ACHN (cell line): ENCODE results near the gene SCN3A.

Experiments used
- DNase-seq: peaks from one replicate; pipeline ENCODE4 v3.0.0-alpha.2; 2015
- in situ Hi-C: cut with HindIII; loops from 2 replicates; pipeline ENCODE4 v1.10.0; 2017; ENCODE audit warnings: low sequenced_read_pairs, low pct_ligation_motif_present, low pct_unique_long_range_greater_than_20kb

The SCN3A gene

DNA sequence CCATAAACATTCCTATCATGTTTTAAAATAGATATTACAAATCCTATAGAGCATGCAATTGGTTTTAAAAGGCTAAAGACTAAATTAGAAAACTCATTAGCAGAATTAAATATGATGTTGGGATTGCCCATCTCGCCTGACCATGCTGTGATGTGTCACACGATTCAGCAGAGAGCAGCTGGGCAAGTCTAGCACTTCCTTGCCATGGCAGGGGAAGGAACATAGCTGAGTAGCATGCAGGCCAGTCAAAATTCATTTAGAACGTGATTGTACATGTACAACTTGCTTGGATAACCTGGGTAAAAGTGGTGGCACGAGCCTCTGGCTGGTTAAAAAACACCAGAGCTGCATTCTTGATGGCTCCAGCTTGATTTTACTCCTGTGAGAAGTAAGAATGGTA lies 81.3 kb downstream of the SCN3A start:
- in situ Hi-C loops, result no loop called here
- DNase-seq, result peak; percentile 36

GRCh38 chr2:165120740-165121467 lies 82.9 kb downstream of the SCN3A start:
- in situ Hi-C loops, result no loop called here
- DNase-seq, result peak; percentile 16

GRCh38 chr2:165115258-165115657 lies 88.6 kb downstream of the SCN3A start:
- in situ Hi-C loops, result no loop called here
- DNase-seq, result no peak

- DNase-seq, result peak; percentile 75
- in situ Hi-C loops, result no loop called here
Measured at GRCh38 chr2:165114346-165114939, 89.4 kb downstream of the SCN3A start.

GRCh38 chr2:165113414-165113813 lies 90.4 kb downstream of the SCN3A start:
- DNase-seq, result no peak
- in situ Hi-C loops, result no loop called here

DNA sequence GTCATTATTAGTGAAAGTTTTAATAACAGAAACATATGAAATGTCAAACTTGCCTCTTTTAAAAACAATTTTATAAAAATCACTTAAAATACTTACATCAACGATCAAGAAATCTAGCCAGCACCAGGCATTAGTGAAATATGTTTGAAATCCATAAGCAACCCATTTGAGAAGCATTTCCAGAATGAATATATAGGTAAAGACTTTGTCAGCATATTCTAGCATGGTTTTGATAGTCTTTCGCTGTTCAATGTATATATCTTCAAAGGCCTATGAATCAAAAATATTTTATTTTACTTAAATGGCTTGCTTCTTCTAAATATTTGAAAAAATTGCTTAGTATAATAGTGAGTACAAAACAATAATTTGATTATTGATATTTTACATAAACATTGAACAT lies 91.1 kb downstream of the SCN3A start:
- in situ Hi-C loops, result no loop called here

DNA sequence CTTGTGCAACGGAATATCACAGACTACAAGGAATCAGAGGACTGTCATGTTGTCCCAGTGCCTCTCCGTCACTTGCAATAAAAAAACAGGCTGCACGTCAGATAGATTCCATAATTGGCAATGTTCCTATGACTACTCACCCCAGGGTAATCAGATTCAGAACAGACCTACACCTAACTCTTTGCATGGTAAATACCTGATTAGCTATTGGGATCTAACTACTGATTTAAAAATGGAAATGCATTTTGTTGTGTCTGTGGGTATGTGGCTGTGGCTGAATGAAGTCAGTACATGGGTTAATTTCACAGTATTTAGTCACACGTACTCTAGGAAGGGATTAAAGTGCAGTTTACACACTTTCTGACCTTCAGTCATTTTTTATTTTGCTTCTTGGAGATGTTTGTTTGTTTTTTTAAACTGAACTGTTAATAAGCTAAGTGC lies 91.7 kb downstream of the SCN3A start:
- in situ Hi-C loops, result no loop called here
- DNase-seq, result no peak

More for the DNA sequence above, 91.1 kb downstream of the SCN3A start:
- DNase-seq, result no peak

DNA sequence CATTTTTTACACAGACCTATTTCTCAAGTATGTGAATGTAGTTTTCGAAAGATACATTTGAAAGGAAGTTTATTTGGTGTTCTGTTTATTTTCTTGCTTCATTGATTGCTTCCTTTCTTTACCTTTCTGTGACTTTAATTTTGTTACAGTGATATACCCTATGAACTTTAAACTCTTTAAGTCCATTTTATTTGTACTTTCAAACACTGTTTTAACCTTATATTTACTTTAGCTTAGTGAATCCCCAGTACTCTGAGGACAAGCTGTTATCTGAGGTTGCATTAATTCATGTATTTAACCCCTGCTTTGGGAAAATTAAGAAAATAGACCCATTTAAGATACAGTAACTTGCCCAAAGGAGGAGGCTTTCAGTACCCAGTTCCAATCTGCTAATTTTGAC lies 93.5 kb downstream of the SCN3A start:
- in situ Hi-C loops, result no loop called here

DNA sequence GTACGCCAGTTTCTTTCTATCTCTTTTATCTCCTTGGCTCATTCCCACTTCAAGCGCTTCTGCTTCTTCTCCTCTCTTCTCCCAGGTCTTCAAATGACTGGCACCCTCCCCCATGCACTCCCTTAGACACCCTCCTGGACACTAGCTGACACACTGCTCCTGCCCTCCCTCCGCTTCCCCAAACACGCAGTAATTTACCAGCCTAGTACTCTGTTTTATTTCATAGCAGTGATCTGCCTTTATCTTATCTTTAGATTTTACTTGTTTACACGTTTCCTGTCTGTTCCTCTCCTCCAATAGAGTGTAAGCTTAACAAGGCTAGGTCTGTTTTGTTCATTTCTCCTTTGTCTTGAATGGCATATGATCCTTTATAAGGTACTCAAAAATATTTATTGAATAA lies 93.9 kb downstream of the SCN3A start:
- DNase-seq, result no peak
- in situ Hi-C loops, result no loop called here

More for the DNA sequence above, 93.5 kb downstream of the SCN3A start:
- DNase-seq, result no peak

DNA sequence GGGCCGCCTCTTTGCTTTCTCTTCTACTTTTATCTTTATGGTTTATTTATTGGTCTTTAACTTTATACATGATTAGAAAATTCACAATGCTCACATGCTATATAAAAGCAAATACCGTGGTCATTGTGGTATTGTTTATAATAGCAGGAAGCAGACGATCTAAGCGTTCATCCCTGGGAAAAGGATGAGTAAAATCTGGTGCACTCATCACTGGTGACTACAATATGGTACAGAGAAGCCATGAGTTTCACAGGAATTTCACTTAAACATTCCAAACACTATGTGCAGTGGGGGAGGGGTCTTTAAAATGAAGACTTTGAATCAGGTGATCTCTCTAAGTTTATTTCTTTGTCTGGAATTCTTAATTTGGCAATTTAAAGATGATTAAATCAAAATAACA lies 97.9 kb downstream of the SCN3A start:
- DNase-seq, result no peak
- in situ Hi-C loops, result no loop called here

GRCh38 chr2:165087933-165088901 lies 115.6 kb downstream of the SCN3A start:
- DNase-seq, result no peak
- in situ Hi-C loops, result no loop called here

DNA sequence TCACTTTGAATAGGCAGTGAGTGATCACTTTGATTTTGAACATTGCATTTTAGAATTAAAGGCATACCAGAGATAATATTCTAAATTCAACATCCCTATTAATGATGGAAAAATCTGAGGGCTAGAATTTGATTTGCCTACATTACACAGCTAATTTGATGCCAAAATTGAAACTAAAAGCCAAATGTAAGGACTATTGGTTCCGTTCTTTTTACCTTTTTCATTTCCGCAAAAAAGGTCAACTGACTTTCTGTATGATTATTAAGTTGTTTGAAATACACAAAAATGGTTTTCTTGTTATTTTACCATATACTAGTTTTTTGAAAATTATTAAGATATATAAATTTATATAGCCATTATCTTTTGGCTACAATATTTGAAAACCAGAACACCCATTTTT lies 117.5 kb downstream of the SCN3A start:
- DNase-seq, result no peak
- in situ Hi-C loops, result no loop called here

DNA sequence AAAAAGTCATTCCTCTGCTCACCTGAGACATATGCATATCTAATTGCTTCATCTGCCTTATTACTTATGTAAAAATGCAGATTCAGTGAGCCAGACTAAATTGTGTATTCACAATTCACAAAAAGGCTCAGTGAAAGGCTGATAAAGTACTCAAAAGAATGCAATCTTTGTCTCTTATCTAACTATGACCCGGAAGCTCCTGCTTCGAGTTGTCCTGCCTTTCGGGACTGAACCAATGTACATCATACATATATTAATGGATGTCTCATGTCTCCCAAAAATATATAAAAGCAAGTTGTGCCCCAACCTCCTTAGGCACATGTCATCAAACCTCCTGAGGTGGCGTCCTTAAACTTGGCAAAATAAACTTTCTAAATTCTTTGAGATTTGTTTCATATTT lies 120.5 kb downstream of the SCN3A start:
- in situ Hi-C loops, result no loop called here
- no peak for DNase-seq

DNA sequence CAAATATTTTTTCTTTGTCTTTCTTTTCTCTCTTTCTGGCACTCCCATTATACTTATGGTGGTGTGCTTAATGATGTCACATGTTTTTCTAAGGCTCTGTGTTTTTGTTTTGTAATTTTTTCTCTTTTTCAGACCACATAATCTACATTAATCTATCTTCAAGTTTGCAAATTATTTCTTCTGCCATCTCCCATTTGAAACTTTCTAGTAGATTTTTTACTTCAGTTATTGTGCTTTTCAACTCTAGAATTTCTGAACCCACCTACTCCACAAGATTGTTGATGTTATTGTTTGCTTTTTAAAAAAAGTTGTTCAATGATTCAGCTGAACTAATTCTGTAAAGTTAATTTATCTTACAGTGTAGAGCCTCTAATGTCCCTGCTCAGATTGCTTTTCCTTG lies 121.4 kb downstream of the SCN3A start:
- no peak for DNase-seq
- in situ Hi-C loops, result no loop called here

DNA sequence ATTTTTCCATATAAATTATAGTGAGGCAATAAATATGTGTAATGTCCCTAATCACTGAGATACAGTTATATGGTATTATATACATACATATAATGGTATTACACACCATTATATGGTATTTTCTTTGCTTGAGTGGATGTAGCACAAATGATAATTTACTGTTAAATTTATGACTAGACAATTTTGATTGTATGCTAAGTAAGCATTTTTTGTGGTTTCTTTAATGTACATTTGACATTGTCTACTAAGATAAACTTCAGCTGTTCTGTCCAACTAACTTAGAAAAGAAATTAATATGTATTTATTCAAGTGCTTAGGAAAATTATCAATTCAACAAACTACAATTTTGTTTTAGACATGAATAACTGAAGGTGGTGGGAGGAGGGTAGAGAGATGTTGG lies 122.6 kb downstream of the SCN3A start:
- no peak for DNase-seq

DNA sequence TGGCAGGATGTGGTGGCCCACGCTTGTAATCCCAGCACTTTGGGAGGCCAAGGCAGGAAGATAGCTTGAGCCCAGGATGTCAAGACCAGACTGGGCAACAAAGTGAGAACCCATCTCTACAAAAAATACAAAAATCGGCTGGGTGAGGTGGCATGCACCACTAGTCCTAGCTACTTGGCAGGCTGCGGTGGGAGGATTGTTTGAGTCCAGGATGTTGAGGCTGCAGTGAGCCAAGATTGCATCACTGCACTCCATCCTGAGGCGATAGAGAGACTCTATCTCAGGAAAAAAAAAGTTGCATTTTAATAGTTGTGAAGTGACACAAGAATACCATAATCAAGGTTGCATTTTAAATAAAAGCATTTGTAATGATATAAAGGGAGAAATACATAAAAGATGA lies 124.4 kb downstream of the SCN3A start:
- in situ Hi-C loops, result no loop called here

More for the DNA sequence above, 122.6 kb downstream of the SCN3A start:
- in situ Hi-C loops, result no loop called here

DNA sequence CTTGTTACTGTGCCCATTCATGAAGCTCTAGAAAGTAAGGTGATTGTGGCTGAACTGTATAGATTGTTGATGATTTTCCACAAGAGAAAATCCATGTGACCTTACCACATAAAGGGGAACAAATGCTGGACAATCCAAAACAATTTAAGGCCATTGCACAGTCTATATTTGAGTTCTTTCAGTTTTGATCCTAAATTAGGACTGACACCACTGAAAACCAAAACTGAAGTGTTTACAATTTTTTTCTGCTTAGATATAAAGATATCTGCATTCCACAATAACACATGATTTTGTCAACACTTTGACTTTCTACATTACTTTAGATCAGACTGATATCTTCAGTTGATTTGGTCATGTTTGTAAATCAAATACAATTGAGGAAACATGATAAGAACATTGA lies 124.9 kb downstream of the SCN3A start:
- in situ Hi-C loops, result no loop called here
- DNase-seq, result no peak

More for the DNA sequence above, 124.4 kb downstream of the SCN3A start:
- no peak for DNase-seq

DNA sequence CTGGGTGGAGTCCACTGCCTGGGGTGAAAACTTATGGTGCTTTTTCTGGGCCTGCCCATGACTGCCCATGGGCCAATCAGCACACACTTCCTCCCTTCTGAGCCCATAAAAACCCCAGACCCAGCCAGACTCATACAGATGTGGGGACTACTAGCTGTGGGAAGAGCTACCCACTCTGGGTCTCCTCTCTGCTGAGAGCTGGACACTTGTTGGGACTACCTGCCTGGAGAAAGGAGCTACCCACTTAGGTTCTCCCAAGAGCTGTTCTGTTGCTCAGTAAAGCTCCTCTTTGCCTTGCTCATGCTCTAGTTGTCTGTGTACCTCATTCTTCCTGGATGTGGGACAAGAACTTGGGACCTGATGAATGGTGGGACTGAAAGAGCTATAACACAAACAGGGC lies 129.0 kb downstream of the SCN3A start:
- DNase-seq, result no peak
- in situ Hi-C loops, result no loop called here

GRCh38 chr2:165074323-165074722 lies 129.5 kb downstream of the SCN3A start:
- in situ Hi-C loops, result no loop called here
- no peak for DNase-seq
